SK-N-SH treated with all-trans-retinoic acid at 6 μM for 48 hours (cell line): Measurements from ENCODE around the gene CD40LG.

ENCODE experiments used
- ATAC-seq: fragments of 200-7000 bp; cut with Tn5 transposase; 3 replicates; pipeline ENCODE4 v1.9.1; 2020; ENCODE audit warnings: mild to moderate bottlenecking, moderate library complexity
- ARNTL ChIP-seq: fragments of 450-650 bp; formaldehyde crosslinking; IDR thresholded peaks from 2 replicates; pipeline ENCODE4 v1.5.0; 2020; ENCODE audit warnings: low read depth, mild to moderate bottlenecking, moderate library complexity, borderline replicate concordance
- BACH2 ChIP-seq: fragments of 250-450 bp; sonication (Bioruptor Pico); IDR thresholded peaks from 2 replicates; pipeline ENCODE4 v1.9.0; 2021; ENCODE audit warnings: mild to moderate bottlenecking, borderline replicate concordance
- CREB5 ChIP-seq: fragments of 250-450 bp; sonication (Bioruptor Pico); IDR thresholded peaks from 2 replicates; pipeline ENCODE4 v1.5.1; 2020; ENCODE audit warnings: low read depth, mild to moderate bottlenecking, moderate library complexity
- CSDC2 ChIP-seq: fragments of 250-450 bp; sonication (Bioruptor Pico); IDR thresholded peaks from 2 replicates; pipeline ENCODE4 v1.5.0; 2020; ENCODE audit warnings: mild to moderate bottlenecking, moderate library complexity
- CSRNP3 ChIP-seq: fragments of 250-450 bp; sonication (Bioruptor Pico); IDR thresholded peaks from 2 replicates; pipeline ENCODE4 v1.5.1; 2021; ENCODE audit warnings: mild to moderate bottlenecking, moderate library complexity
- ESRRG ChIP-seq: fragments of 250-450 bp; sonication (Bioruptor Pico); IDR thresholded peaks from 2 replicates; pipeline ENCODE4 v1.6.1; 2021; ENCODE audit warnings: mild to moderate bottlenecking
- GLIS3 ChIP-seq: fragments of 250-450 bp; sonication (Bioruptor Pico); IDR thresholded peaks from 2 replicates; pipeline ENCODE4 v1.5.0; 2020; ENCODE audit warnings: mild to moderate bottlenecking, moderate library complexity
- OSR1 ChIP-seq: fragments of 250-450 bp; sonication (Bioruptor Pico); IDR thresholded peaks from 2 replicates; pipeline ENCODE4 v1.8.0; 2022; ENCODE audit warnings: moderate library complexity, mild to moderate bottlenecking, inconsistent platforms
- PATZ1 ChIP-seq: fragments of 250-450 bp; sonication (Bioruptor Pico); IDR thresholded peaks from 2 replicates; pipeline ENCODE4 v1.8.0; 2020; ENCODE audit warnings: mild to moderate bottlenecking, moderate library complexity, borderline replicate concordance
- PPARA ChIP-seq: fragments of 250-450 bp; sonication (Bioruptor Pico); IDR thresholded peaks from 2 replicates; pipeline ENCODE4 v1.5.0; 2020; ENCODE audit warnings: mild to moderate bottlenecking, borderline replicate concordance
- RARB ChIP-seq: fragments of 250-450 bp; sonication (Bioruptor Pico); IDR thresholded peaks from 2 replicates; pipeline ENCODE4 v1.8.0; 2021; ENCODE audit warnings: mild to moderate bottlenecking, moderate library complexity
- SNAI2 ChIP-seq: fragments of 250-450 bp; sonication (Bioruptor Pico); IDR thresholded peaks from 2 replicates; pipeline ENCODE4 v1.5.0; 2020; ENCODE audit warnings: mild to moderate bottlenecking, moderate library complexity
- TCF4 ChIP-seq: fragments of 250-450 bp; sonication (Bioruptor Pico); IDR thresholded peaks from 2 replicates; pipeline ENCODE4 v1.8.0; 2021; ENCODE audit warnings: mild to moderate bottlenecking, moderate library complexity, borderline replicate concordance
- ZC3H10 ChIP-seq: fragments of 250-450 bp; sonication (Bioruptor Pico); IDR thresholded peaks from 2 replicates; pipeline ENCODE4 v1.5.1; 2021; ENCODE audit warnings: mild to moderate bottlenecking, moderate library complexity
- ZFP3 ChIP-seq: fragments of 250-450 bp; sonication (Bioruptor Pico); IDR thresholded peaks from 2 replicates; pipeline ENCODE4 v1.5.0; 2020; ENCODE audit warnings: mild to moderate bottlenecking, moderate library complexity
- ZFP30 ChIP-seq: fragments of 450-650 bp; formaldehyde crosslinking; IDR thresholded peaks from 2 replicates; pipeline ENCODE4 v1.5.0; 2022; ENCODE audit warnings: mild to moderate bottlenecking, moderate library complexity
- ZNF565 ChIP-seq: fragments of 450-650 bp; formaldehyde crosslinking; conservative IDR thresholded peaks from 2 replicates; pipeline ENCODE4 v1.5.0; 2020; ENCODE audit warnings: low read depth, mild to moderate bottlenecking, moderate library complexity
- ZNF70 ChIP-seq: fragments of 450-650 bp; formaldehyde crosslinking; IDR thresholded peaks from 2 replicates; pipeline ENCODE4 v1.5.0; 2020; ENCODE audit warnings: mild to moderate bottlenecking, moderate library complexity
- ZNF8 ChIP-seq: fragments of 450-650 bp; formaldehyde crosslinking; IDR thresholded peaks from 2 replicates; pipeline ENCODE4 v1.5.0; 2020; ENCODE audit warnings: mild to moderate bottlenecking, moderate library complexity
- TF ChIP-seq, protein P1 (sequence below): fragments of 250-450 bp; sonication (Bioruptor Pico); IDR thresholded peaks from 2 replicates; pipeline ENCODE4 v1.8.0; 2021; ENCODE audit warnings: low read depth, mild to moderate bottlenecking, moderate library complexity, borderline replicate concordance

Gene CD40LG

GRCh38 chrX:136684120-136684519, 36.2 kb downstream of the CD40LG start:
- ATAC-seq, result no peak
- no peak for TF ChIP-seq RARB (CRISPR knock-in tag)
- TF ChIP-seq ZFP30 (CRISPR knock-in tag), result no peak
- TF ChIP-seq CSDC2, result no peak
- no peak for TF ChIP-seq ZNF70 (CRISPR knock-in tag)
- no peak for TF ChIP-seq GLIS3 (CRISPR knock-in tag)
- no peak for TF ChIP-seq OSR1
- no peak for TF ChIP-seq CREB5 (CRISPR knock-in tag)
- no peak for TF ChIP-seq ARNTL
- TF ChIP-seq ZFP3, result no peak

GRCh38 chrX:136687457-136687856, 39.5 kb downstream of the CD40LG start:
- TF ChIP-seq ZNF8 (no peak), PATZ1 (no peak), PPARA (no peak), ZFP30 (CRISPR knock-in tag) (no peak), ZC3H10 (CRISPR knock-in tag) (no peak), OSR1 (no peak), CREB5 (CRISPR knock-in tag) (no peak), GLIS3 (CRISPR knock-in tag) (no peak), ZNF565 (no peak), ZNF70 (CRISPR knock-in tag) (no peak), CSRNP3 (CRISPR knock-in tag) (no peak)
- TF ChIP-seq, protein P1, sequence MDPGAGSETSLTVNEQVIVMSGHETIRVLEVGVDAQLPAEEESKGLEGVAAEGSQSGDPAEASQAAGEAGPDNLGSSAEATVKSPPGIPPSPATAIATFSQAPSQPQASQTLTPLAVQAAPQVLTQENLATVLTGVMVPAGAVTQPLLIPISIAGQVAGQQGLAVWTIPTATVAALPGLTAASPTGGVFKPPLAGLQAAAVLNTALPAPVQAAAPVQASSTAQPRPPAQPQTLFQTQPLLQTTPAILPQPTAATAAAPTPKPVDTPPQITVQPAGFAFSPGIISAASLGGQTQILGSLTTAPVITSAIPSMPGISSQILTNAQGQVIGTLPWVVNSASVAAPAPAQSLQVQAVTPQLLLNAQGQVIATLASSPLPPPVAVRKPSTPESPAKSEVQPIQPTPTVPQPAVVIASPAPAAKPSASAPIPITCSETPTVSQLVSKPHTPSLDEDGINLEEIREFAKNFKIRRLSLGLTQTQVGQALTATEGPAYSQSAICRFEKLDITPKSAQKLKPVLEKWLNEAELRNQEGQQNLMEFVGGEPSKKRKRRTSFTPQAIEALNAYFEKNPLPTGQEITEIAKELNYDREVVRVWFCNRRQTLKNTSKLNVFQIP (CRISPR knock-in tag), result no peak

GRCh38 chrX:136689436-136689835, 41.5 kb downstream of the CD40LG start:
- ATAC-seq, result no peak

More at GRCh38 chrX:136687457-136687856, 39.5 kb downstream of the CD40LG start:
- ATAC-seq, result no peak

More at GRCh38 chrX:136689436-136689835, 41.5 kb downstream of the CD40LG start:
- TF ChIP-seq ESRRG (CRISPR knock-in tag), result no peak
- no peak for TF ChIP-seq PATZ1
- TF ChIP-seq BACH2 (CRISPR knock-in tag), result no peak
- no peak for TF ChIP-seq ZFP30 (CRISPR knock-in tag)
- no peak for TF ChIP-seq PPARA
- no peak for TF ChIP-seq TCF4 (CRISPR knock-in tag)
- TF ChIP-seq SNAI2 (CRISPR knock-in tag), result no peak
- no peak for TF ChIP-seq ARNTL
